ENCODE data around the gene ANXA11. TPM values are rescaled to one million over a fixed set of nuclear protein-coding genes. Genes with fewer than 3 reads are reported as not detected.
A peak's percentile ranks its signal among the peaks of the same experiment; 100 is the strongest.

Gene ANXA11

GRCh38 chr10:80104066-80104926 lies 101.0 kb downstream of the ANXA11 start:
- H3K27me3 ChIP-seq (ENCODE audit: control insufficient read depth in 1 of 2, insufficient read depth in 1 of 2, low read length in 2 of 2) = no peaks in the 10 kb centered on the region
- H3K4ac ChIP-seq (ENCODE audit: low read depth in 1 of 2, low read length in 2 of 2) = peak overlapping the region in 1 of 2 experiments; percentile 41
- peak; percentile 89 for DNase-seq
- H2AFZ ChIP-seq (ENCODE audit: low read depth, low read length) = no peak overlapping the region
- H3K23ac ChIP-seq (ENCODE audit: low read length in 2 of 2) = no peak overlapping the region
- H4K8ac ChIP-seq (ENCODE audit: low read length) = no peak overlapping the region
- H3K4me2 ChIP-seq (ENCODE audit: low read length, poor library complexity, severe bottlenecking) = no peak overlapping the region
- no peak overlapping the region for H2AK5ac ChIP-seq (ENCODE audit: low read length, severe bottlenecking)
- H4K91ac ChIP-seq (ENCODE audit: low read length) = no peak overlapping the region
- H2BK15ac ChIP-seq (ENCODE audit: low read depth, poor library complexity, severe bottlenecking) = no peak overlapping the region
- WGBS = 70% methylated on average over 9 of the region's 10 CpGs
- H3K36me3 ChIP-seq (ENCODE audit: control insufficient read depth in 1 of 2, insufficient read depth in 2 of 2, low read depth in 1 of 2, low read length in 2 of 2) = no peaks in the 10 kb centered on the region
- peak overlapping the region in 1 of 2 experiments; percentile 63 for H2BK12ac ChIP-seq (ENCODE audit: low read length in 2 of 2)
- peak overlapping the region; percentile 90 for H3K9ac ChIP-seq (ENCODE audit: low read length)
- no peak overlapping the region for H2BK5ac ChIP-seq (ENCODE audit: low read depth, low read length, poor library complexity, severe bottlenecking)
- H3K14ac ChIP-seq (ENCODE audit: low read length in 2 of 2) = no peak overlapping the region
- H3K27ac ChIP-seq (ENCODE audit: low read length, poor library complexity, severe bottlenecking) = no peak overlapping the region
- no peaks in the 10 kb centered on the region for H3K4me1 ChIP-seq (ENCODE audit: control insufficient read depth, insufficient read depth, low read depth, low read length)
- peak overlapping the region; percentile 0 to 57 for H3K18ac ChIP-seq (ENCODE audit: low read depth in 1 of 2, low read length in 2 of 2)
- peak overlapping the region in 1 of 2 experiments; percentile 66 for H3K4me3 ChIP-seq (ENCODE audit: insufficient read depth in 1 of 2, low read depth in 1 of 2, low read length in 2 of 2)
- H2BK120ac ChIP-seq (ENCODE audit: low read depth, low read length) = no peak overlapping the region
- peaks cover 22% of the 10 kb centered on the region for H3K9me3 ChIP-seq (ENCODE audit: control insufficient read depth, low read length)
- H3K79me1 ChIP-seq (replicated peaks; ENCODE audit: low read length, poor library complexity, severe bottlenecking) = no peaks in the 10 kb centered on the region

Small RNAs within 50 kb of the gene (small RNA-seq; reads per million reads assigned to genes)
- gene RPS12P2 (ENCODE audit: low read depth) = not detected

Measured in mesenchymal stem cell (in vitro differentiated cells and primary cell).